SH-SY5Y (cell line): Measurements from ENCODE around the gene MATCAP1.

ENCODE experiments used
- GATA2 ChIP-seq: IDR thresholded peaks from 2 replicates; pipeline ENCODE4 v1.6.1; 2011; ENCODE audit warnings: mild to moderate bottlenecking, low read depth, low read length
- GATA3 ChIP-seq: IDR thresholded peaks from 2 replicates; pipeline ENCODE4 v1.6.1; 2011; ENCODE audit warnings: low read depth, mild to moderate bottlenecking, low read length, moderate library complexity

DNA sequence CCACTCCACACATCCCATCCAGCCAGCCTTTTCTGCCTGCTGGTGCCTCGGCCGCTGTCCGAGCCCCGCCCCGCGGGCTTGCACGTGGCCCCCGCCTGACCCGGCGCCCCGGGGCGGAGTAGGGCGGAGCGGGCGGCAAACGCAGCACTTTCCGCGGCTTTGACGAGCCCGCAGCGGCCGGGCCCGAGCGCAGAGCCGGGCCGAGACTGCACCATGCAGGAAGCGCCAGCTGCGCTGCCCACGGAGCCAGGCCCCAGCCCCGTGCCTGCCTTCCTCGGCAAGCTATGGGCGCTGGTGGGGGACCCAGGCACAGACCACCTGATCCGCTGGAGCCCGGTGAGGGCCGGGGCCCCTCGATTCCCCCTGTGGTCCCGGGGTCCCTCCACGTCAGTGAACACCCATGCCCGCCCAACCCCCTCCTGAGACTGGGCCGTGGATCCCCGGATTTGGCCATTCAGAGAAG is 19.1 kb downstream of the MATCAP1 start, which contains the start of gene HSF4:
- TF ChIP-seq GATA3 (no peak), GATA2 (no peak)
